OCI-LY7 (cell line): ENCODE results near the gene AKR7A2.

Experiments
- EZH2phosphoT487 ChIP-seq: fragments of 200-600 bp; sonication (generic); IDR thresholded peaks from 2 replicates; pipeline ENCODE4 v1.6.1; 2018; ENCODE audit warnings: low read depth, borderline replicate concordance, mild to moderate bottlenecking, mixed run types, antibody characterized with exemption, low read length, moderate library complexity, mixed read lengths
- TF ChIP-seq, protein P1 (sequence below): fragments of 200-600 bp; sonication (generic); conservative IDR thresholded peaks from 2 replicates; pipeline ENCODE4 v1.5.1; 2014; ENCODE audit warnings: mild to moderate bottlenecking, antibody characterized with exemption, low read length, moderate library complexity, mixed read lengths

DNA sequence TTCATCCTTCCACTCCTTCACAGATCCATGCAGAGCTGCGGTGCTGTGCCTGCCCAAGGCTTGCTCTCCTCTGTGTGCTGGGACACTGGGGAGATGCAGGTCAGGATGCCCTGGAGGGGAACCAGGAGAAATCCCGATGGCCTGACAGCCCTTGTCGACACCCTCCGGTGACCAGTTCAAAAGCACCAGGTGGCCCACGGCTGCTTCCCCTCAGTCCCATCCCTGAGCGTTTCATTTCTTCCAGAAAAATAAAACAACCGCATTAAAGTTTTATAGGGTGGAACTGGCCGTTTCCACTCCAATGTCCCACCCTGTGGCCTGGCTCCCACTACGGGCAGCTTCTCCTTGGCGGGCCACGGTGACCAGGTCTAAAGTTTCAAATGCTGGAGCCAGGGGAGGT is 48.5 kb upstream of the AKR7A2 start:
- TF ChIP-seq, protein P1, sequence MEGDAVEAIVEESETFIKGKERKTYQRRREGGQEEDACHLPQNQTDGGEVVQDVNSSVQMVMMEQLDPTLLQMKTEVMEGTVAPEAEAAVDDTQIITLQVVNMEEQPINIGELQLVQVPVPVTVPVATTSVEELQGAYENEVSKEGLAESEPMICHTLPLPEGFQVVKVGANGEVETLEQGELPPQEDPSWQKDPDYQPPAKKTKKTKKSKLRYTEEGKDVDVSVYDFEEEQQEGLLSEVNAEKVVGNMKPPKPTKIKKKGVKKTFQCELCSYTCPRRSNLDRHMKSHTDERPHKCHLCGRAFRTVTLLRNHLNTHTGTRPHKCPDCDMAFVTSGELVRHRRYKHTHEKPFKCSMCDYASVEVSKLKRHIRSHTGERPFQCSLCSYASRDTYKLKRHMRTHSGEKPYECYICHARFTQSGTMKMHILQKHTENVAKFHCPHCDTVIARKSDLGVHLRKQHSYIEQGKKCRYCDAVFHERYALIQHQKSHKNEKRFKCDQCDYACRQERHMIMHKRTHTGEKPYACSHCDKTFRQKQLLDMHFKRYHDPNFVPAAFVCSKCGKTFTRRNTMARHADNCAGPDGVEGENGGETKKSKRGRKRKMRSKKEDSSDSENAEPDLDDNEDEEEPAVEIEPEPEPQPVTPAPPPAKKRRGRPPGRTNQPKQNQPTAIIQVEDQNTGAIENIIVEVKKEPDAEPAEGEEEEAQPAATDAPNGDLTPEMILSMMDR, result no peak
- TF ChIP-seq EZH2phosphoT487, result no peak
